OCI-LY7 (cell line): ENCODE measurements around the gene OLFM1.

Experiments
- CTCF ChIP-seq: fragments of 200-600 bp; sonication (generic); conservative IDR thresholded peaks from 2 replicates; pipeline ENCODE4 v1.5.1; 2014; ENCODE audit warnings: mild to moderate bottlenecking, antibody characterized with exemption, low read length, moderate library complexity, mixed read lengths
- EZH2phosphoT487 ChIP-seq: fragments of 200-600 bp; sonication (generic); IDR thresholded peaks from 2 replicates; pipeline ENCODE4 v1.6.1; 2018; ENCODE audit warnings: low read depth, borderline replicate concordance, mild to moderate bottlenecking, mixed run types, antibody characterized with exemption, low read length, moderate library complexity, mixed read lengths

DNA sequence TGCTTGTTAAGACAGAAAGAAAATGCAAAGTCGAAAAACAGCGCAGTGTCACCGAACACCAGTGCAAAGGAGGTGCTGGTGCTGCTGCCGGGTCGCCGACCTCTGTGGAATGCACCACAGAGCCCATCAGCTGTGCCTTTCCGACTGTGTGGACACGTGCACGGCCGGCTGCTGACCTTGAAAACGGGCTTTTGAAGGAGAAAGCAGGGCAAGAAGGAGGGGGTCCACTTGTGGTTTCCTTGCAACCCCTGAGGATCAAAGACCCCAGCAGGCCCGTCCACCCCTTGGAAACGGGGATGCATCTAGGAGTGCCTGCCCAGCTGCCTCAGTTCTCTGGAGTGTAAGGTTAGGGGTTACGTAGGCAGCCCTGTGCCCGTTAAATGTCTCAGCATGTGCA is 6.2 kb upstream of the OLFM1 start:
- TF ChIP-seq CTCF = no peak
- no peak for TF ChIP-seq EZH2phosphoT487
